Thyroid gland (tissue), 4 donors: Measurements from ENCODE around the gene ATF1. TPM values are rescaled to one million over a fixed set of nuclear protein-coding genes. Genes with fewer than 3 reads are reported as not detected.
"Not testable (repeated sequence)": the region's sequence is repeated elsewhere in the genome, so short reads cannot be mapped to it uniquely, and the experiment has no call there.

Experiments
- DNase-seq, 2 donors: peaks; one replicate each; pipeline ENCODE4 v3.0.0-alpha.2; 2019
- H3K27ac ChIP-seq, 3 donors: fragments of 200-600 bp; sonication (generic); 1 replicate in 2 of 3; 2 replicates in 1 of 3; pipeline ENCODE4 v1.5.1; 2016 to 2019; ENCODE audit warnings: mild to moderate bottlenecking in 1 of 3, moderate library complexity in 1 of 3
- H3K27me3 ChIP-seq: fragments of 200-600 bp; sonication (generic); one replicate; pipeline ENCODE4 v1.5.1; 2019
- H3K36me3 ChIP-seq, 2 donors: fragments of 200-600 bp; sonication (generic); one replicate each; pipeline ENCODE4 v1.5.1; 2016 to 2019
- H3K4me1 ChIP-seq, 2 donors: fragments of 200-600 bp; sonication (generic); one replicate each; pipeline ENCODE4 v1.5.1; 2017 to 2019
- H3K4me3 ChIP-seq, 3 donors: fragments of 200-600 bp; sonication (generic); replicated peaks in 1 of 3; 1 replicate in 2 of 3; 2 replicates in 1 of 3; pipeline ENCODE4 v1.5.1; 2016; ENCODE audit warnings: mild to moderate bottlenecking in 1 of 3
- H3K9me3 ChIP-seq: fragments of 200-600 bp; sonication (generic); one replicate; pipeline ENCODE4 v1.5.1; 2017
- POLR2A ChIP-seq, 2 donors: fragments of 450-650 bp; IDR thresholded peaks; one replicate each; pipeline ENCODE4 v1.6.1; 2017; ENCODE audit warnings: antibody characterized with exemption in 2 of 2, mild to moderate bottlenecking in 2 of 2, moderate library complexity in 1 of 2
- WGBS, 2 donors: methylation state at CpG; one replicate each; pipeline ENCODE4 v1.1.5; 2017; 5-methylcytosine and 5-hydroxymethylcytosine counted together
- intact Hi-C: fragments of 100-400 bp; cut with DNase I; formaldehyde crosslinking; loops from one replicate; pipeline ENCODE4 v1.15.1; 2023
- total RNA-seq, 4 donors: library from RNA; depleted of rRNA; stranded (reverse); fragments of >200 nt; gene quantifications; one replicate each; pipeline ENCODE4 v1.2.3, GENCODE V29; 2016
- TF ChIP-seq, protein P1 (sequence below), 6 experiments: fragments of 200-600 bp in 3 of 6; fragments of 450-650 bp in 3 of 6; sonication (generic) in 3 of 6; IDR thresholded peaks; one replicate each; pipeline ENCODE4 v1.5.1; 2016 to 2019; ENCODE audit warnings: antibody characterized with exemption in 6 of 6, mild to moderate bottlenecking in 2 of 6, inconsistent platforms in 1 of 6, moderate library complexity in 1 of 6

ATF1 gene
- total RNA-seq, 4 donors from 2014 or later, result 19.4 to 37.0 (median 25.5) TPM

DNA sequence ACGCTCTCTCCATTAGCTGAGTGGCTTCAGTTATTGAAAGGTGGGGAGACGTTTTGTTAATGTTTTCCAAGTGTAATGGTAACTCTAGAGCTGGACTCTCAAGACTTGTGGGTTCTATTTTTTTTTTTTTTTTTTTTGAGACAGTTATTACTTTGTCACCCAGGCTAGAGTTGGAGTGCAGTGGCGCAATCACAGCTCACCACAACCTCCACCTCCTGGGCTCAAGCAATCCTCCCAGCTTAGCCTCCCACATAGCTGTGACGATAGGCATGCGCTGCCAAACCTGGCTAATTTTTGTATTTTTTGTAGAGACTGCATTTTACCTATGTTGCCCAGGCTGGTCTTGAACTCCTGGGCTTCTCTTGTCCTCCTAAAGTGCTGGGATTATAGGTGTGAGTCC, 26.2 kb downstream of the ATF1 start:
- H3K27ac ChIP-seq, result no peak overlapping the region
- H3K36me3 ChIP-seq, result no peaks in the 10 kb centered on the region
- 94 to 95% methylated on average over 5 of the region's 5 CpGs for WGBS, 2 donors
- no peaks in the 10 kb centered on the region for H3K9me3 ChIP-seq
- intact Hi-C loops, result no loop called here
- no peaks in the 10 kb centered on the region for H3K27me3 ChIP-seq
- DNase-seq, result no peak
- H3K4me1 ChIP-seq, result peaks cover 6 to 23% of the 10 kb centered on the region in 2 donors
- TF ChIP-seq, protein P1, sequence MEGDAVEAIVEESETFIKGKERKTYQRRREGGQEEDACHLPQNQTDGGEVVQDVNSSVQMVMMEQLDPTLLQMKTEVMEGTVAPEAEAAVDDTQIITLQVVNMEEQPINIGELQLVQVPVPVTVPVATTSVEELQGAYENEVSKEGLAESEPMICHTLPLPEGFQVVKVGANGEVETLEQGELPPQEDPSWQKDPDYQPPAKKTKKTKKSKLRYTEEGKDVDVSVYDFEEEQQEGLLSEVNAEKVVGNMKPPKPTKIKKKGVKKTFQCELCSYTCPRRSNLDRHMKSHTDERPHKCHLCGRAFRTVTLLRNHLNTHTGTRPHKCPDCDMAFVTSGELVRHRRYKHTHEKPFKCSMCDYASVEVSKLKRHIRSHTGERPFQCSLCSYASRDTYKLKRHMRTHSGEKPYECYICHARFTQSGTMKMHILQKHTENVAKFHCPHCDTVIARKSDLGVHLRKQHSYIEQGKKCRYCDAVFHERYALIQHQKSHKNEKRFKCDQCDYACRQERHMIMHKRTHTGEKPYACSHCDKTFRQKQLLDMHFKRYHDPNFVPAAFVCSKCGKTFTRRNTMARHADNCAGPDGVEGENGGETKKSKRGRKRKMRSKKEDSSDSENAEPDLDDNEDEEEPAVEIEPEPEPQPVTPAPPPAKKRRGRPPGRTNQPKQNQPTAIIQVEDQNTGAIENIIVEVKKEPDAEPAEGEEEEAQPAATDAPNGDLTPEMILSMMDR (IDR thresholded peaks at IDR 0.05), result no peak
- no peak for TF ChIP-seq POLR2A (IDR thresholded peaks at IDR 0.05)
- no peak overlapping the region for H3K4me3 ChIP-seq

DNA sequence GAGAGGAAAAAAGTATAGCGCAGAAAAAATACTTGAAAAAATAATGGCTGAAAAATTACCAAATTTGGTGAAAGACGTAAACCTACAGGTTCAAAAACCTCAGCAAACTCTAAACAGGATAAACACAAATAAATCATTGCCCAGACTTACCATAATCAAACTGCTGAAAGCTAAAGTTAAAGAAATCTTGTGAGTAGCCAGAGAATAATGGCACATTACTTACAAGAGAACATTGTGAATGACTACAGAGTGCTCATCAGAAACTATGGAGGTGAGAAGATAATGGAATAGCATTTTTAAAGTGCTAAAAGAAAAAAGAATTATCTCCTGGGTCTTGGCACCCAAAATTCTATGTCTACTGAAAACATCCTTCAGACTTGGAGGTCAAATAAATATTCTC, 36.0 kb downstream of the ATF1 start:
- WGBS, 2 donors, result 98 to 99% methylated on average over 2 of the region's 2 CpGs
- intact Hi-C loops, result no loop called here
- Histone ChIP-seq H3K27ac (no peak overlapping the region), H3K27me3 (no peaks in the 10 kb centered on the region), H3K4me1 (no peaks in the 10 kb centered on the region), H3K4me3 (no peak overlapping the region), H3K36me3 (peaks cover 28 to 35% of the 10 kb centered on the region in 2 donors), H3K9me3 (no peaks in the 10 kb centered on the region)
- no peak for DNase-seq
- TF ChIP-seq POLR2A (IDR thresholded peaks at IDR 0.05), result no peak
- TF ChIP-seq, protein P1 (IDR thresholded peaks at IDR 0.05), result no peak

GRCh38 chr12:50803230-50803875, 39.5 kb downstream of the ATF1 start:
- no peak overlapping the region for H3K4me3 ChIP-seq
- intact Hi-C loops, result no loop called here
- H3K27me3 ChIP-seq, result no peaks in the 10 kb centered on the region
- no peak overlapping the region for H3K27ac ChIP-seq
- no peak for TF ChIP-seq POLR2A (IDR thresholded peaks at IDR 0.05)
- TF ChIP-seq, protein P1 (IDR thresholded peaks at IDR 0.05), result no peak
- no peak for DNase-seq
- 96 to 98% methylated on average over 2 of the region's 2 CpGs for WGBS, 2 donors
- H3K36me3 ChIP-seq, result peaks cover 14 to 22% of the 10 kb centered on the region in 2 donors
- no peaks in the 10 kb centered on the region for H3K4me1 ChIP-seq
- H3K9me3 ChIP-seq, result no peaks in the 10 kb centered on the region

DNA sequence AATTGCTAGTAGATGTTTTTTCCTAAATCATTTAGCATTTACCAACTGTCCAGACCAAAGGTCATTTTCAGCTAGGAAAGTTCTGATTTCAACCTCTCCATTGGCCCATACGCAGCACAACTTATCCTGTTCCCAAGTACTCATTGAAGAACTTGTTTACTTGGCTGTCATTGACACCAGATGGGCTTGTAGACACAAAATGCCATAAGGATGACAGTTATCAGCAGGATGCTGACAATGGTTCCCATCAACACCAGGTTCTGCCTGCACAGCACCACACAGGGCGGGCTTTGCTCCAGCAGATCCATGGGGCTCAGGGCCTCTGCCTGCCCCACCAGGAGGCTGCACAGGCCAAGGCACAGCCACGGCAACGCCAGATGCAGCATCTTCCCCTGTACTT, 42.3 kb downstream of the ATF1 start:
- Histone ChIP-seq H3K36me3 (peaks cover 7 to 14% of the 10 kb centered on the region in 2 donors), H3K4me3 (no peak overlapping the region), H3K9me3 (no peaks in the 10 kb centered on the region), H3K27me3 (no peaks in the 10 kb centered on the region), H3K4me1 (no peaks in the 10 kb centered on the region), H3K27ac (no peak overlapping the region)
- WGBS, 2 donors, result 97 to 98% methylated on average over 4 of the region's 4 CpGs
- no peak for DNase-seq
- intact Hi-C loops, result no loop called here
- TF ChIP-seq POLR2A (IDR thresholded peaks at IDR 0.05), result no peak
- TF ChIP-seq, protein P1 (IDR thresholded peaks at IDR 0.05), result no peak

DNA sequence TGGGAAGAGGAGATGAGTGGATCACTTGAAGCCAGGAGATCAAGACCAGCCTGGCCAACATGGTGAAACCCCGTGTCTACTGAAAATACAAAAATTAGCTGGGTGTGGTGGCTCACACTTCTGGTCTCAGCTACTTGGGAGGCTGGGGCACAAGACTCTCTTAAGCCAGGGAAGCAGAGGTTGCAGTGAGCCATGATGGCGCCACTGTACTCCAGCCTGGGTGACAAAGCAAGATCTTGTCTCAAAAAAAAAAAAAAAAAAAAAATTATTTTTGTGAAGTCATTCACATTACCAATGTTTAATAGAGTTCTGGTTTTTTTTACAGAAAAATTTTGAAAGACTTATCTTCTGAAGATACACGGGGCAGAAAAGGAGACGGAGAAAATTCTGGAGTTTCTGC, 45.2 kb downstream of the ATF1 start:
- H3K27me3 ChIP-seq, H3K4me1 ChIP-seq, intact Hi-C loops, H3K9me3 ChIP-seq, H3K4me3 ChIP-seq, DNase-seq, H3K27ac ChIP-seq: not testable (repeated sequence)
- H3K36me3 ChIP-seq, result peaks cover 10 to 16% of the 10 kb centered on the region in 2 donors
- 97 to 99% methylated on average over 4 of the region's 4 CpGs for WGBS, 2 donors

- H3K4me1 ChIP-seq, H3K9me3 ChIP-seq, DNase-seq, H3K27ac ChIP-seq, H3K4me3 ChIP-seq, intact Hi-C loops, H3K27me3 ChIP-seq: not testable (repeated sequence)
- H3K36me3 ChIP-seq, result peaks cover 25 to 36% of the 10 kb centered on the region in 2 donors
- 91 to 94% methylated on average over 7 of the region's 7 CpGs for WGBS, 2 donors
Observed at GRCh38 chr12:50814921-50815320, 51.0 kb downstream of the ATF1 start.
